DOHH2 (cell line): ENCODE results near the gene PTPRN2.

Experiments
- H3F3A ChIP-seq: fragments of 200-600 bp; sonication (generic), shearing (Covaris generic); 2 replicates; pipeline ENCODE4 v1.6.0; 2016; ENCODE audit warnings: antibody characterized with exemption, mild to moderate bottlenecking; ENCODE audit not compliant: control insufficient read depth, insufficient read depth
- H3K27ac ChIP-seq: fragments of 200-600 bp; sonication (generic); 2 replicates; pipeline ENCODE4 v1.5.1; 2014; ENCODE audit warnings: low read depth, mild to moderate bottlenecking, low read length, moderate library complexity
- H3K27me3 ChIP-seq: fragments of 200-600 bp; sonication (generic); 2 replicates; pipeline ENCODE4 v1.6.1; 2014; ENCODE audit warnings: mild to moderate bottlenecking, low read length, mixed read lengths; ENCODE audit not compliant: control insufficient read depth
- H3K36me3 ChIP-seq: fragments of 200-600 bp; sonication (generic); 2 replicates; pipeline ENCODE4 v1.6.1; 2014; ENCODE audit warnings: mild to moderate bottlenecking, low read length, moderate library complexity, mixed read lengths; ENCODE audit not compliant: control insufficient read depth
- H3K4me1 ChIP-seq: fragments of 200-600 bp; sonication (generic); 2 replicates; pipeline ENCODE4 v1.6.1; 2014; ENCODE audit warnings: mild to moderate bottlenecking, low read length, mixed read lengths; ENCODE audit not compliant: control insufficient read depth
- H3K4me2 ChIP-seq: fragments of 200-600 bp; sonication (generic); 2 replicates; pipeline ENCODE4 v1.6.0; 2014; ENCODE audit warnings: mild to moderate bottlenecking, low read length, moderate library complexity
- H3K4me3 ChIP-seq: fragments of 200-600 bp; sonication (generic); 2 replicates; pipeline ENCODE4 v1.5.1; 2014; ENCODE audit warnings: mild to moderate bottlenecking, low read length, mixed read lengths
- H3K79me2 ChIP-seq: fragments of 200-600 bp; sonication (generic); 2 replicates; pipeline ENCODE4 v1.6.1; 2014; ENCODE audit warnings: mild to moderate bottlenecking, low read length, mixed read lengths; ENCODE audit not compliant: control insufficient read depth
- H3K9me2 ChIP-seq: fragments of 200-600 bp; sonication (generic); replicated peaks from 2 replicates; pipeline ENCODE4 v1.6.1; 2014; ENCODE audit warnings: mild to moderate bottlenecking, low read length, mixed read lengths; ENCODE audit not compliant: control insufficient read depth
- H3K9me3 ChIP-seq: fragments of 200-600 bp; sonication (generic); 2 replicates; pipeline ENCODE4 v1.6.1; 2014; ENCODE audit warnings: antibody characterized with exemption, low read length, mixed read lengths; ENCODE audit not compliant: control insufficient read depth, insufficient read depth
- H4K20me1 ChIP-seq: fragments of 200-600 bp; sonication (generic); 2 replicates; pipeline ENCODE4 v1.6.0; 2014; ENCODE audit warnings: low read depth, mild to moderate bottlenecking, antibody characterized with exemption, low read length, moderate library complexity; ENCODE audit not compliant: control insufficient read depth, insufficient read depth
- EZH2phosphoT487 ChIP-seq: fragments of 200-600 bp; sonication (generic); IDR thresholded peaks from 2 replicates; pipeline ENCODE4 v1.6.1; 2017; ENCODE audit warnings: borderline replicate concordance, mild to moderate bottlenecking, antibody characterized with exemption, low read length, moderate library complexity, mixed read lengths
- TF ChIP-seq, protein P1 (sequence below): fragments of 200-600 bp; sonication (generic); IDR thresholded peaks from one replicate; pipeline ENCODE4 v1.5.1; 2014; ENCODE audit warnings: antibody characterized with exemption, mild to moderate bottlenecking, low read depth, low read length; ENCODE audit not compliant: poor library complexity, severe bottlenecking

PTPRN2 gene

GRCh38 chr7:157831143-157831905, 756.3 kb downstream of the PTPRN2 start:
- H3K9me2 ChIP-seq: no peaks in the 10 kb centered on the region
- no peaks in the 10 kb centered on the region for H3K36me3 ChIP-seq
- no peaks in the 10 kb centered on the region for H3K4me1 ChIP-seq
- no peaks in the 10 kb centered on the region for H4K20me1 ChIP-seq
- no peaks in the 10 kb centered on the region for H3K79me2 ChIP-seq
- no peaks in the 10 kb centered on the region for H3F3A ChIP-seq
- H3K27me3 ChIP-seq: no peaks in the 10 kb centered on the region
- TF ChIP-seq, protein P1, sequence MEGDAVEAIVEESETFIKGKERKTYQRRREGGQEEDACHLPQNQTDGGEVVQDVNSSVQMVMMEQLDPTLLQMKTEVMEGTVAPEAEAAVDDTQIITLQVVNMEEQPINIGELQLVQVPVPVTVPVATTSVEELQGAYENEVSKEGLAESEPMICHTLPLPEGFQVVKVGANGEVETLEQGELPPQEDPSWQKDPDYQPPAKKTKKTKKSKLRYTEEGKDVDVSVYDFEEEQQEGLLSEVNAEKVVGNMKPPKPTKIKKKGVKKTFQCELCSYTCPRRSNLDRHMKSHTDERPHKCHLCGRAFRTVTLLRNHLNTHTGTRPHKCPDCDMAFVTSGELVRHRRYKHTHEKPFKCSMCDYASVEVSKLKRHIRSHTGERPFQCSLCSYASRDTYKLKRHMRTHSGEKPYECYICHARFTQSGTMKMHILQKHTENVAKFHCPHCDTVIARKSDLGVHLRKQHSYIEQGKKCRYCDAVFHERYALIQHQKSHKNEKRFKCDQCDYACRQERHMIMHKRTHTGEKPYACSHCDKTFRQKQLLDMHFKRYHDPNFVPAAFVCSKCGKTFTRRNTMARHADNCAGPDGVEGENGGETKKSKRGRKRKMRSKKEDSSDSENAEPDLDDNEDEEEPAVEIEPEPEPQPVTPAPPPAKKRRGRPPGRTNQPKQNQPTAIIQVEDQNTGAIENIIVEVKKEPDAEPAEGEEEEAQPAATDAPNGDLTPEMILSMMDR: no peak
- TF ChIP-seq EZH2phosphoT487: no peak
- H3K4me2 ChIP-seq: no peak overlapping the region
- no peak overlapping the region for H3K27ac ChIP-seq
- no peak overlapping the region for H3K4me3 ChIP-seq
- peaks cover 33% of the 10 kb centered on the region; the same call in 1 of the 2 replicates for H3K9me3 ChIP-seq

DNA sequence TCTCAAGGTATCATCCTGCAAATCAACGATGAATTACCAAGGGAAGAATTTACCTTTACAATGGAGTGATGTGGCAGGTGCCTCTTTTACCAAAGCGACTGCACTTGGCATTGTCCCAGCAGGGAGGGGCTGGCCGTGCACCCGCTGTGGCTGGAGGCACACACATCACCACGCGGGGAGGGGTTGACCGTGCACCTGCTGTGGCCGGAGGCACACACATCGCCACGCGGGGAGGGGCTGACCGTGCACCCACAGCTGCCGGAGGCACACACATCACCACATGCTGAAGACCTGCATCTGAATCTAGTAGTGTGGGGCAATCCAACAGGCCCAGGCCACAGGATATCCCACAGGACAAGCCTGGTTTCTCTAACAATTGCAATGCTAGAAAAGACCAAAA, 757.3 kb downstream of the PTPRN2 start:
- H3K9me3 ChIP-seq: peaks cover 39% of the 10 kb centered on the region; the same call in 1 of the 2 replicates
- TF ChIP-seq, protein P1: no peak
- no peak for TF ChIP-seq EZH2phosphoT487

DNA sequence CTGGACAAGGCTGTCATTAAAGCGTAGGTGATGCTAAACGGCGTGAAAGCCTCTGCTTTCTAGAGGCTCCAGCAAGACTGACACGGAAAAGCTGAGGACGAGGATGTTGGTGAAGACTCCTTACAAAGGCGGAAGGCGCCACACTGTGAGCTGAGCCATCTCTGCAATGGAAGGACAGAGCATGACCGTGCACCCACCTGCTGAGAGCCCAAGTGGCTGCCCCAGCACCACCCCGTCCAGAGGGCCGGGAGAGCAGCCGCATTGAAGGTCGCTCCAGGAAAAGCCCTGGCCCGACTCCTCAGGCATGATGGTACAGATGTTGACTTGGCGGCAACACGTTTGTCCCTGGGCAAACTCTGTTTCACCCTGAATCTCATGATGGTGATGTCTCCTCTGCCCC, 758.1 kb downstream of the PTPRN2 start:
- Histone ChIP-seq H3F3A (no peaks in the 10 kb centered on the region), H3K9me2 (no peaks in the 10 kb centered on the region), H3K4me3 (no peak overlapping the region), H3K4me2 (no peak overlapping the region), H3K4me1 (no peaks in the 10 kb centered on the region), H3K79me2 (no peaks in the 10 kb centered on the region), H4K20me1 (no peaks in the 10 kb centered on the region), H3K27me3 (no peaks in the 10 kb centered on the region), H3K9me3 (peaks cover 43% of the 10 kb centered on the region; the same call in 1 of the 2 replicates), H3K36me3 (no peaks in the 10 kb centered on the region), H3K27ac (no peak overlapping the region)
- no peak for TF ChIP-seq EZH2phosphoT487
- TF ChIP-seq, protein P1: no peak

More for the DNA sequence above, 757.3 kb downstream of the PTPRN2 start:
- Histone ChIP-seq H3K27ac (no peak overlapping the region), H3K9me2 (no peaks in the 10 kb centered on the region), H4K20me1 (no peaks in the 10 kb centered on the region), H3K4me3 (no peak overlapping the region), H3K36me3 (no peaks in the 10 kb centered on the region), H3K79me2 (no peaks in the 10 kb centered on the region), H3K27me3 (no peaks in the 10 kb centered on the region), H3K4me2 (no peak overlapping the region), H3K4me1 (no peaks in the 10 kb centered on the region), H3F3A (no peaks in the 10 kb centered on the region)
